Neutrophil (primary cell): Measurements from ENCODE around the gene TGFBR1.
"Not testable (repeated sequence)": the region's sequence is repeated elsewhere in the genome, so short reads cannot be mapped to it uniquely, and the experiment has no call there.

Experiments
- H3K27ac ChIP-seq: fragments of 200-600 bp; sonication (generic); 2 replicates; pipeline ENCODE4 v1.5.1; 2016; ENCODE audit warnings: mild to moderate bottlenecking, moderate library complexity
- H3K27me3 ChIP-seq: fragments of 200-600 bp; sonication (generic); 2 replicates; pipeline ENCODE4 v1.6.0; 2016; ENCODE audit warnings: mild to moderate bottlenecking
- H3K36me3 ChIP-seq: fragments of 200-600 bp; sonication (generic); 2 replicates; pipeline ENCODE4 v1.5.1; 2017
- H3K4me1 ChIP-seq, 2 experiments: fragments of 200-600 bp in 1 of 2; sonication (generic) in 1 of 2; 1 replicate in 1 of 2; 2 replicates in 1 of 2; pipeline versions ENCODE4 v1.5.1 to v1.6.1; 2013 to 2016; ENCODE audit warnings: low read depth in 1 of 2, low read length in 1 of 2, mild to moderate bottlenecking in 1 of 2, moderate library complexity in 1 of 2; ENCODE audit not compliant: control insufficient read depth in 1 of 2, insufficient read depth in 1 of 2
- H3K4me3 ChIP-seq, 2 experiments: fragments of 200-600 bp in 1 of 2; sonication (generic) in 1 of 2; 1 replicate in 1 of 2; 2 replicates in 1 of 2; pipeline ENCODE4 v1.5.1; 2013 to 2016; ENCODE audit warnings: low read depth in 1 of 2, low read length in 1 of 2, mild to moderate bottlenecking in 1 of 2, moderate library complexity in 1 of 2
- H3K9me3 ChIP-seq: fragments of 200-600 bp; sonication (generic); 2 replicates; pipeline ENCODE4 v1.5.1; 2016
- CTCF ChIP-seq: fragments of 200-600 bp; sonication (generic); IDR thresholded peaks from 2 replicates; pipeline ENCODE4 v1.5.1; 2016; ENCODE audit warnings: antibody characterized with exemption

The TGFBR1 gene

DNA sequence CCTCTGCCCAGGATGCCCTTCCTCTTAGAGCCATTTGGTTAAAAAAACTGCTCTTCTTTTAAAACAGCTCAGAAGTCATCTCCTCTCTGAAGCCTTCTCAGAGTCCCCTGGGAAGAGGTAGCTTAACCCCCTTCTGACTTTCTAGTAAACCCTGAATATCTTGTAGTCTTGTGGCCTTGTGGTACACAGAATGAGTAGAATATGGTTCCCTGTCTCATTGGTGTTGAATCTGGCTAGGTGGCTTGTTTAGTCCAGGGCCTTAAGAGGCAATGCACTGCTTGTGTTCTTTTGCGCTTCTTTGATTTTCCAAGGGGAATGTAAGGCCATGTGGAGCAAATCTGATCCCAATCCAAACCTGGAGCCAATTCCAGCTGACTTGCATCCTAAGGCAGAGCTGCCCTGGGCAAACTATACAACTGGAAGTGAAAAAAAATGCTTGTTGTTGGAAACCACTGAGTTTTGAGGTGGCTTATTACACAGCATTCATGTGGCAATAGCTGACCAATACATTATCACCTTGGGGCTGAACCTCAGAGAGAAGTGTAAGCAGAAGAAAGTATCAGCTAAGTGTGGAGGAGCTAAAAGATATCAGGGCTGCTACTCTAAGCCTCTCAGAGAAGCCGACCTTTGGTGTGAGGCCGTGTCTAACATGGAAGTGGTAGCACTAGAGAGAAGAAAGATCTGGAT is 85.8 kb downstream of the TGFBR1 start:
- Histone ChIP-seq H3K27me3 (peaks cover 6% of the 10 kb centered on the region), H3K4me1 (no peaks in the 10 kb centered on the region), H3K27ac (no peak overlapping the region), H3K4me3 (no peak overlapping the region), H3K36me3 (no peaks in the 10 kb centered on the region), H3K9me3 (no peaks in the 10 kb centered on the region)
- TF ChIP-seq CTCF, result no peak

DNA sequence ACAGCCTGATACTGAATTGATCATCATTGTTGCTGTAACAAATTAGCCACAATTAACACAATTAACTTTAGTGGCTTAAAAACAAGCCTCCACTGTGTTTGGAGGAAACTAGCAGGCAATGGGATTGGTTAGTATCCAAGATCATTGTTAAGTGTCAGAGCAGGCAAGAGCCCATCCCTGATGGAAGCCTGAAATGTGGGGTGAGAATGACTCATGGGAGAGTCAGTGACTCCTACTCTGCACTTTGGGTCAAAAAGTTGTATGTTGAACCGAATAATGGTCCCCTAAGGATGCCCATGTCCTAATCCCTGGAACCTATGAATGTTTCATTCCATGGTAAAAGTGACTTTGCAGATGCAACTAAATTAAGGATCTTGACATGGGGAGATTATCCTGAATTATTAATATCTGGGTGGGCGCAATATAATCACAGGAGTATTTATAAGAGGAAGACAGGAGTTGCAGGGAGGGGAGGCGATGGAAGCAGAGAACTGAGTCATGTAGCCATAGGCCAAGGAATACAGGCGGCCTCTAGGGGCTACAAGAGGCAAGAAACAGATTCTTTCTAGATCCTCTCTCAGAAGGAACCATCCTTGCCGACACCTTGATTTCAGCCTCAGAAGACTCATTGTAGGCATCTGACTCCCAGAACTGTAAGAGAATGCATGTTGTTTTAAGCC is 88.0 kb downstream of the TGFBR1 start:
- Histone ChIP-seq H3K27me3 (peaks cover 6% of the 10 kb centered on the region), H3K4me3 (no peak overlapping the region), H3K27ac (no peak overlapping the region), H3K36me3 (no peaks in the 10 kb centered on the region), H3K9me3 (no peaks in the 10 kb centered on the region), H3K4me1 (no peaks in the 10 kb centered on the region)
- TF ChIP-seq CTCF, result no peak

DNA sequence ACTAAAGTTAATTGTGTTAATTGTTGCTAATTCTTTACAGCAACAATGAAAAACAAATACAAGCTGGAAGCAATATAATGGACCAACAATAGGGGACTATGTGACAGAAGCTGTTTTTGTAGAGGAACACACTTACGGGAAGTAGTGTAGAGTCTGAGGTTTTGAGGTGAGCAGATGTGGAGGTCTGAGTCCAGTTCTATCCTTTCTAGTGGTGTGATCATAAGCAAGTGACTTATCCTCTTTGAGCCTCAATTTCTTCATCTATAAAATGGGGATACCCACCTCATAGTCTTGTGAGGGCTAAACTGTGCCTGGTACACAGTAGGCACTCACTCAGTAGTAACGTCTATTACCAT is 88.5 kb downstream of the TGFBR1 start:
- no peaks in the 10 kb centered on the region for H3K9me3 ChIP-seq
- H3K27me3 ChIP-seq, result peaks cover 6% of the 10 kb centered on the region

GRCh38 chr9:99196484-99196883 is 91.6 kb downstream of the TGFBR1 start:
- not testable (repeated sequence) for H3K27ac ChIP-seq, H3K4me3 ChIP-seq, H3K9me3 ChIP-seq, H3K36me3 ChIP-seq, H3K4me1 ChIP-seq, H3K27me3 ChIP-seq

More for the DNA sequence above, 88.5 kb downstream of the TGFBR1 start:
- no peak for TF ChIP-seq CTCF
- Histone ChIP-seq H3K4me3 (no peak overlapping the region), H3K27ac (no peak overlapping the region), H3K4me1 (no peaks in the 10 kb centered on the region), H3K36me3 (no peaks in the 10 kb centered on the region)

GRCh38 chr9:99197124-99197630 is 92.3 kb downstream of the TGFBR1 start:
- H3K9me3 ChIP-seq, result no peaks in the 10 kb centered on the region
- H3K4me1 ChIP-seq, result no peaks in the 10 kb centered on the region
- H3K4me3 ChIP-seq, result no peak overlapping the region
- no peak overlapping the region for H3K27ac ChIP-seq
- no peak for TF ChIP-seq CTCF
- no peaks in the 10 kb centered on the region for H3K36me3 ChIP-seq
- peaks cover 3% of the 10 kb centered on the region for H3K27me3 ChIP-seq

GRCh38 chr9:99197987-99198386 is 93.1 kb downstream of the TGFBR1 start:
- Histone ChIP-seq H3K4me3 (no peak overlapping the region), H3K9me3 (no peaks in the 10 kb centered on the region), H3K27ac (no peak overlapping the region), H3K36me3 (no peaks in the 10 kb centered on the region), H3K27me3 (no peaks in the 10 kb centered on the region), H3K4me1 (no peaks in the 10 kb centered on the region)
- no peak for TF ChIP-seq CTCF
